H9 (cell line): ENCODE measurements around the gene ECHDC1. TPM values are rescaled to one million over a fixed set of nuclear protein-coding genes. Genes with fewer than 3 reads are reported as not detected.
"Not testable (repeated sequence)": the region's sequence is repeated elsewhere in the genome, so short reads cannot be mapped to it uniquely, and the experiment has no call there.

ENCODE experiments used
- DNase-seq: peaks from one replicate; pipeline ENCODE4 v3.0.0-alpha.2; 2017
- H2AFZ ChIP-seq: one replicate; pipeline ENCODE4 v1.6.1; 2013; ENCODE audit warnings: mild to moderate bottlenecking, low read length, control low read depth, moderate library complexity
- H2AK5ac ChIP-seq: 2 replicates; pipeline ENCODE4 v1.6.1; 2013; ENCODE audit warnings: low read length, control low read depth, mixed read lengths; ENCODE audit not compliant: insufficient read length
- H2BK120ac ChIP-seq: one replicate; pipeline ENCODE4 v1.6.1; 2013; ENCODE audit warnings: low read depth, mild to moderate bottlenecking, low read length, control low read depth, inconsistent platforms; ENCODE audit not compliant: poor library complexity, severe bottlenecking
- H2BK12ac ChIP-seq: 2 replicates; pipeline ENCODE4 v1.6.1; 2013; ENCODE audit warnings: low read length, control low read depth, mixed read lengths, low read depth; ENCODE audit not compliant: insufficient read length
- H2BK15ac ChIP-seq: 2 replicates; pipeline ENCODE4 v1.6.1; 2013; ENCODE audit warnings: low read depth, low read length, control low read depth
- H2BK20ac ChIP-seq: one replicate; pipeline ENCODE4 v1.6.1; 2013; ENCODE audit warnings: low read depth, mild to moderate bottlenecking, low read length, control low read depth, inconsistent platforms; ENCODE audit not compliant: poor library complexity, severe bottlenecking
- H2BK5ac ChIP-seq: 2 replicates; pipeline ENCODE4 v1.6.1; 2013; ENCODE audit warnings: low read length, control low read depth, mixed read lengths; ENCODE audit not compliant: insufficient read length
- H3K14ac ChIP-seq: 2 replicates; pipeline ENCODE4 v1.6.1; 2013; ENCODE audit warnings: low read length, control low read depth; ENCODE audit not compliant: insufficient read depth
- H3K18ac ChIP-seq: 2 replicates; pipeline ENCODE4 v1.6.1; 2013; ENCODE audit warnings: low read depth, mild to moderate bottlenecking, mixed read lengths, low read length, control low read depth; ENCODE audit not compliant: insufficient read length
- H3K23ac ChIP-seq: 2 replicates; pipeline ENCODE4 v1.6.1; 2013; ENCODE audit warnings: low read length, control low read depth, mixed read lengths, low read depth; ENCODE audit not compliant: insufficient read length
- H3K23me2 ChIP-seq: 2 replicates; pipeline ENCODE4 v1.6.1; 2013; ENCODE audit warnings: low read depth, mild to moderate bottlenecking, mixed read lengths, low read length, control low read depth; ENCODE audit not compliant: insufficient read length, poor library complexity, severe bottlenecking
- H3K27ac ChIP-seq: 2 replicates; pipeline ENCODE4 v1.5.1; 2013; ENCODE audit warnings: low read length, control low read depth, mixed read lengths, low read depth; ENCODE audit not compliant: insufficient read length
- H3K27me3 ChIP-seq: 2 replicates; pipeline ENCODE4 v1.6.1; 2013; ENCODE audit warnings: low read length, control low read depth, inconsistent platforms; ENCODE audit not compliant: insufficient read depth
- H3K4ac ChIP-seq: 2 replicates; pipeline ENCODE4 v1.6.1; 2013; ENCODE audit warnings: low read depth, mild to moderate bottlenecking, control low read depth, inconsistent platforms, low read length, moderate library complexity
- H3K4me1 ChIP-seq: 2 replicates; pipeline ENCODE4 v1.6.1; 2013; ENCODE audit warnings: low read length, control low read depth, inconsistent platforms; ENCODE audit not compliant: insufficient read depth
- H3K4me2 ChIP-seq: 2 replicates; pipeline ENCODE4 v1.6.1; 2013; ENCODE audit warnings: low read length, control low read depth, mixed read lengths; ENCODE audit not compliant: insufficient read length, insufficient read depth
- H3K56ac ChIP-seq: 2 replicates; pipeline ENCODE4 v1.6.1; 2013; ENCODE audit warnings: low read depth, mild to moderate bottlenecking, mixed read lengths, low read length, control low read depth; ENCODE audit not compliant: insufficient read length
- H3K79me1 ChIP-seq: 2 replicates; pipeline ENCODE4 v1.6.1; 2013; ENCODE audit warnings: low read depth, mild to moderate bottlenecking, moderate library complexity, low read length, control low read depth, inconsistent platforms; ENCODE audit not compliant: insufficient read depth, poor library complexity, severe bottlenecking
- H3K79me2 ChIP-seq: 2 replicates; pipeline ENCODE4 v1.6.1; 2013; ENCODE audit warnings: low read length, control low read depth, inconsistent platforms; ENCODE audit not compliant: insufficient read depth
- H3K9ac ChIP-seq: 2 replicates; pipeline ENCODE4 v1.6.1; 2013; ENCODE audit warnings: low read length, control low read depth, mixed read lengths; ENCODE audit not compliant: insufficient read length; ENCODE audit errors: extremely low read depth
- H3K9me3 ChIP-seq: one replicate; pipeline ENCODE4 v1.6.1; 2013; ENCODE audit warnings: low read depth, low read length, inconsistent platforms; ENCODE audit not compliant: control insufficient read depth
- H3T11ph ChIP-seq: one replicate; pipeline ENCODE4 v1.6.1; 2013; ENCODE audit warnings: mild to moderate bottlenecking, low read length, control low read depth, inconsistent platforms
- H4K20me1 ChIP-seq: one replicate; pipeline ENCODE4 v1.6.1; 2013; ENCODE audit not compliant: control insufficient read depth, insufficient read length, insufficient read depth
- H4K5ac ChIP-seq: 2 replicates; pipeline ENCODE4 v1.6.1; 2013; ENCODE audit warnings: low read depth, mild to moderate bottlenecking, mixed read lengths, low read length, control low read depth; ENCODE audit not compliant: insufficient read length
- H4K8ac ChIP-seq: replicated peaks from 2 replicates; pipeline ENCODE4 v1.6.1; 2013; ENCODE audit warnings: low read length, control low read depth, mixed read lengths, low read depth; ENCODE audit not compliant: insufficient read length
- H4K91ac ChIP-seq: 2 replicates; pipeline ENCODE4 v1.6.1; 2013; ENCODE audit warnings: low read depth, mild to moderate bottlenecking, moderate library complexity, mixed read lengths, low read length, control low read depth; ENCODE audit not compliant: insufficient read length
- H3K27ac Mint-ChIP-seq, 3 experiments: 2 replicates in 2 of 3; 3 replicates in 1 of 3; pipeline ENCODE4 v1.8.0; 2020 to 2021; ENCODE audit warnings: mixed read lengths in 3 of 3, mild to moderate bottlenecking in 1 of 3, moderate library complexity in 1 of 3
- H3K27me3 Mint-ChIP-seq: 2 replicates; pipeline ENCODE4 v1.8.0; 2021; ENCODE audit warnings: low read depth, mild to moderate bottlenecking, moderate library complexity, mixed read lengths
- H3K36me3 Mint-ChIP-seq, 3 experiments: 2 replicates in 2 of 3; 3 replicates in 1 of 3; pipeline ENCODE4 v1.8.0; 2020 to 2021; ENCODE audit warnings: low read depth in 3 of 3, mixed read lengths in 3 of 3; ENCODE audit not compliant: insufficient read depth in 1 of 3
- H3K4me1 Mint-ChIP-seq, 2 experiments: 2 replicates each; pipeline ENCODE4 v1.8.0; 2020; ENCODE audit warnings: mixed read lengths in 2 of 2
- H3K4me3 Mint-ChIP-seq, 2 experiments: 2 replicates in 1 of 2; 3 replicates in 1 of 2; pipeline ENCODE4 v1.8.0; 2020 to 2021; ENCODE audit warnings: mild to moderate bottlenecking in 2 of 2, mixed read lengths in 2 of 2, moderate library complexity in 1 of 2
- H3K9me3 Mint-ChIP-seq, 2 experiments: 2 replicates in 1 of 2; 3 replicates in 1 of 2; pipeline ENCODE4 v1.8.0; 2020; ENCODE audit warnings: mild to moderate bottlenecking in 2 of 2, mixed read lengths in 2 of 2, moderate library complexity in 1 of 2
- CTCF ChIP-seq: fragments of 200-600 bp; sonication (generic); conservative IDR thresholded peaks from 3 replicates; pipeline ENCODE4 v1.8.0; 2021; ENCODE audit warnings: antibody characterized with exemption, mild to moderate bottlenecking
- WGBS: extraction: QIAGEN DNeasy Blood & Tissue Kit; methylation state at CpG from one replicate; pipeline ENCODE4 v1.1.7; 2013; ENCODE audit warnings: missing lambda C conversion rate, low lambda C conversion rate, mixed read lengths; ENCODE audit not compliant: insufficient read length; ENCODE audit errors: extremely low coverage; 5-methylcytosine and 5-hydroxymethylcytosine counted together
- total RNA-seq: library from RNA; stranded (reverse); gene quantifications from 2 replicates; pipeline ENCODE4 v1.2.1, GENCODE V29; 2021

The ECHDC1 gene
- total RNA-seq, 1 experiment from 2014 or later: 47.8 TPM

GRCh38 chr6:127332383-127332961 lies 10.9 kb downstream of the ECHDC1 start:
- Mint-ChIP-seq H3K9me3 (no peaks in the 10 kb centered on the region), H3K4me1 (peaks cover 11 to 49% of the 10 kb centered on the region in 2 experiments), H3K27me3 (no peaks in the 10 kb centered on the region), H3K27ac (peak overlapping the region in 2 of 3 experiments; percentile 94 to 96; a peak in 5 of 7 replicates), H3K4me3 (no peak overlapping the region), H3K36me3 (peaks cover 0 to 4% (median 2%) of the 10 kb centered on the region in 3 experiments; a peak in 4 of 7 replicates)
- H3K79me1 ChIP-seq: no peaks in the 10 kb centered on the region
- H3K27me3 ChIP-seq: no peaks in the 10 kb centered on the region
- peak overlapping the region; percentile 60 for H3K27ac ChIP-seq
- no peak overlapping the region for H2BK5ac ChIP-seq
- TF ChIP-seq CTCF: no peak
- no peak overlapping the region for H3K14ac ChIP-seq
- H2AFZ ChIP-seq: no peak overlapping the region
- H3K18ac ChIP-seq: no peak overlapping the region
- H3K23me2 ChIP-seq: no peaks in the 10 kb centered on the region
- H2AK5ac ChIP-seq: no peak overlapping the region
- H3K4me2 ChIP-seq: no peak overlapping the region
- WGBS: no CpG with 5 or more reads among the region's 4 CpGs
- no peak overlapping the region for H3K9ac ChIP-seq
- no peak overlapping the region for H3K4ac ChIP-seq
- no peak overlapping the region for H4K8ac ChIP-seq
- no peaks in the 10 kb centered on the region for H3K9me3 ChIP-seq
- H4K91ac ChIP-seq: no peak overlapping the region
- H2BK20ac ChIP-seq: no peak overlapping the region
- H2BK120ac ChIP-seq: no peak overlapping the region
- no peak overlapping the region for H2BK15ac ChIP-seq
- no peak overlapping the region for H4K5ac ChIP-seq
- H4K20me1 ChIP-seq: no peaks in the 10 kb centered on the region
- no peak overlapping the region for H3K23ac ChIP-seq
- peak; percentile 47 for DNase-seq
- no peak overlapping the region for H2BK12ac ChIP-seq
- H3K56ac ChIP-seq: no peak overlapping the region
- H3K79me2 ChIP-seq: peaks cover 3% of the 10 kb centered on the region; the same call in 1 of the 2 replicates
- peaks cover 2% of the 10 kb centered on the region; the same call in 1 of the 2 replicates for H3K4me1 ChIP-seq
- no peak overlapping the region for H3T11ph ChIP-seq

DNA sequence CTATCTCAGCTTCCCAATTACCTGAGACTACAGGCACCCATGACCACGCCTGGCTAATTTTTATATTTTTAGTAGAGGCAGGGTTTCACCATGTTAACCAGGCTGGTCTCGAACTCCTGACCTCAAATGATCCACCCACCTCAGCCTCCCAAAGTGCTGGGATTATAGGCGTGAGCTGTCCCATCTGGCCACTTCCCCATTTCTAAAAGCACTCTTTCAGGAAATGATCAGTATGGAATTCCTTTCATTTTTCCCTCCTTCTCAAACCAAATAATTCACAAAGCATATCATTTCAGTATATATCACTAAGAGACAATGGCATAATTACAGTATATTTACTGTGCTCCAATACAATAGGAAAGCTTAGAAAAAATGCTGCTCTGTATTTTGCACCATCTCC lies 12.2 kb downstream of the ECHDC1 start:
- H3K9me3 ChIP-seq, DNase-seq, H3K79me2 ChIP-seq, H3K27me3 Mint-ChIP-seq, H2BK120ac ChIP-seq, H3K79me1 ChIP-seq, H2BK5ac ChIP-seq, H4K20me1 ChIP-seq, H3K18ac ChIP-seq, H3T11ph ChIP-seq, H3K23ac ChIP-seq, H2BK15ac ChIP-seq, H3K9me3 Mint-ChIP-seq, H2BK20ac ChIP-seq, H4K5ac ChIP-seq, H2AFZ ChIP-seq, H3K4me2 ChIP-seq, H3K9ac ChIP-seq, H3K27me3 ChIP-seq, H3K36me3 Mint-ChIP-seq, H3K14ac ChIP-seq, H3K23me2 ChIP-seq, H3K27ac ChIP-seq, H2BK12ac ChIP-seq, H3K56ac ChIP-seq, H3K4me3 Mint-ChIP-seq, H4K91ac ChIP-seq, H3K4ac ChIP-seq, H4K8ac ChIP-seq, H3K4me1 ChIP-seq, H2AK5ac ChIP-seq: not testable (repeated sequence)
- H3K4me1 Mint-ChIP-seq: peaks cover 6 to 37% of the 10 kb centered on the region in 2 experiments
- WGBS: no CpG with 5 or more reads among the region's 3 CpGs
- H3K27ac Mint-ChIP-seq: peak overlapping the region in 1 of 3 experiments; percentile 70; a peak in 3 of 7 replicates
